Common myeloid progenitor, CD34-positive (primary cell): Measurements from ENCODE around the gene FKBP14.

Source experiments
- CTCF ChIA-PET: fragments of 350-600 bp; sonication (Branson Sonifier 250); formaldehyde crosslinking; loops from one replicate; lab custom pipeline; 2021; ENCODE audit warnings: antibody characterized with exemption; lab: Charles Lee
- POLR2A ChIA-PET: fragments of 350-600 bp; sonication (Branson Sonifier 250); formaldehyde crosslinking; loops from one replicate; lab custom pipeline; 2021; ENCODE audit warnings: antibody characterized with exemption; lab: Charles Lee
- DNase-seq, 3 donors: peaks; one replicate each; pipeline versions ENCODE4 v3.0.0 to v3.0.0-alpha.2; 2013
- H3K27ac ChIP-seq, 2 experiments: 1 replicate in 1 of 2; 2 replicates in 1 of 2; pipeline ENCODE4 v1.7.0; 2013; ENCODE audit warnings: inconsistent platforms in 2 of 2, low read length in 2 of 2, mild to moderate bottlenecking in 2 of 2, low read depth in 1 of 2, moderate library complexity in 1 of 2; ENCODE audit not compliant: severe bottlenecking in 2 of 2, insufficient read depth in 1 of 2, poor library complexity in 1 of 2
- H3K27me3 ChIP-seq, 5 experiments: replicated peaks in 2 of 5; 1 replicate in 3 of 5; 2 replicates in 2 of 5; pipeline versions ENCODE4 v1.6.1 to v1.7.0; 2013; ENCODE audit warnings: low read length in 4 of 5, mild to moderate bottlenecking in 2 of 5, moderate library complexity in 2 of 5, inconsistent platforms in 1 of 5; ENCODE audit not compliant: insufficient read depth in 5 of 5, control insufficient read depth in 4 of 5
- H3K36me3 ChIP-seq, 4 experiments: 1 replicate in 2 of 4; 2 replicates in 2 of 4; pipeline versions ENCODE4 v1.6.1 to v1.7.0; 2013; ENCODE audit warnings: low read length in 3 of 4, control low read depth in 1 of 4, mild to moderate bottlenecking in 1 of 4; ENCODE audit not compliant: control insufficient read depth in 4 of 4, insufficient read depth in 4 of 4
- H3K4me1 ChIP-seq, 4 experiments: 1 replicate in 3 of 4; 2 replicates in 1 of 4; pipeline versions ENCODE4 v1.6.1 to v1.7.1; 2013; ENCODE audit warnings: low read length in 3 of 4, mild to moderate bottlenecking in 3 of 4, control low read depth in 1 of 4, inconsistent platforms in 1 of 4, moderate library complexity in 1 of 4; ENCODE audit not compliant: control insufficient read depth in 4 of 4, insufficient read depth in 4 of 4; ENCODE audit errors: control extremely low read depth in 1 of 4
- H3K4me3 ChIP-seq, 7 experiments: 1 replicate in 4 of 7; 2 replicates in 3 of 7; pipeline versions ENCODE4 v1.5.1 to v1.7.0; 2013; ENCODE audit warnings: mild to moderate bottlenecking in 7 of 7, low read length in 6 of 7, moderate library complexity in 6 of 7, inconsistent platforms in 2 of 7, low read depth in 2 of 7, control low read depth in 1 of 7; ENCODE audit not compliant: insufficient read depth in 4 of 7, control insufficient read depth in 1 of 7; ENCODE audit errors: extremely low read depth in 1 of 7
- H3K9me3 ChIP-seq, 5 experiments: 1 replicate in 4 of 5; 2 replicates in 1 of 5; pipeline versions ENCODE4 v1.6.1 to v1.7.1; 2013; ENCODE audit warnings: low read length in 4 of 5, mild to moderate bottlenecking in 2 of 5, inconsistent platforms in 1 of 5, low read depth in 1 of 5, moderate library complexity in 1 of 5; ENCODE audit not compliant: control insufficient read depth in 4 of 5, insufficient read depth in 2 of 5; ENCODE audit errors: control extremely low read depth in 1 of 5
- WGBS: methylation state at CpG from one replicate; pipeline ENCODE4 v1.1.5; 2013; ENCODE audit not compliant: insufficient coverage; 5-methylcytosine and 5-hydroxymethylcytosine counted together

Gene FKBP14

DNA sequence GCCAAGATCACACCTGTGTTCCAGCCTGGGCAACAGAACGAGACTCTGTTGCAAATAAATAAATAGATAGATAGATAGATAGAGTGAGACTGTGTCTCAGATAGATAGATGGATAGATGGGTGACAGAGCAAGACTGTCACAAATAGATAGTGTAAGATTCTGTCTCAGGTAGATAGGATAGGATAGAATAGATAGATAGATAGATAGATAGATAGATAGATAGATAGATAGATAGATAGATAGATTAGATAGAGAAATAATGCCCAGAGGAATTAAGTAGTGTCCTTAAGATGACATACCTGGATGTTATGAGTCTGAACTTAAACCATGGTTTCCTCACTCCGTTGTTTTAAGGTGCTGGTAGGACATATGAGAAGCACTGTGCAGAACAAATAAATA, 9.7 kb upstream of the FKBP14 start:
- no peak for DNase-seq

DNA sequence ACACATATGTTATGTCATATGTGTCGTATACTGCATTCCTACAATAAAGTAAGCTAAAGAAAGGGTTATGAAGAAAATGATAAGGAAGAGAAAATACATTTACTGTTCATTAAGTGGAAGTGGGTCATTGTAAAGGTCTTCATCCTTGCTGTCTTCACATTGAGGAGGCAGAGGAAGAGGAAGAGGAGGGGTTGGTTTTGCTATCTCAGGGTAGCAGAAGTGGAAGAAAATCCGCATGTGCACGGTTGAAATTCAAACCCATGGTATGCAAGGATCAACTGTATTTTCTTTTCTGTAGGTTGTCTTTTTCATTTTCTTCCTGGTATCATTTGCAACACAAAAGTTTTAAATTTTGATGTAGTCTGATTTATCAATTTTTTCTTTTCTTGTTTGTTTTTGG, 8.0 kb upstream of the FKBP14 start:
- ChIA-PET POLR2A (no interaction called here), CTCF (interaction anchor here (1.1 kb wide), 2 partner anchors 13 to 27 kb away, joined by 3 read pairs; no protein-coding TSS in a partner anchor)
- Histone ChIP-seq H3K27ac (no peak overlapping the region), H3K36me3 (no peaks in the 10 kb centered on the region), H3K9me3 (no peaks in the 10 kb centered on the region), H3K4me3 (peak overlapping the region in 1 of 7 experiments; percentile 10), H3K27me3 (no peaks in the 10 kb centered on the region), H3K4me1 (peaks cover 0 to 15% (median 8%) of the 10 kb centered on the region in 4 experiments)
- DNase-seq = peak; percentile 8 to 31 (median 13)
- WGBS = 32% methylated on average over 2 of the region's 3 CpGs

More for the DNA sequence above, 9.7 kb upstream of the FKBP14 start:
- WGBS = 62% methylated on average over 2 of the region's 2 CpGs
- ChIA-PET POLR2A (no interaction called here), CTCF (interaction anchor here (0.7 to 1.5 kb wide), 5 partner anchors 11 to 90 kb away, joined by 3 to 4 read pairs (median 3); no protein-coding TSS in a partner anchor)
- Histone ChIP-seq H3K36me3 (no peaks in the 10 kb centered on the region), H3K4me3 (no peak overlapping the region), H3K9me3 (no peaks in the 10 kb centered on the region), H3K4me1 (peaks cover 0 to 4% (median 3%) of the 10 kb centered on the region in 4 experiments), H3K27ac (no peak overlapping the region), H3K27me3 (no peaks in the 10 kb centered on the region)

DNA sequence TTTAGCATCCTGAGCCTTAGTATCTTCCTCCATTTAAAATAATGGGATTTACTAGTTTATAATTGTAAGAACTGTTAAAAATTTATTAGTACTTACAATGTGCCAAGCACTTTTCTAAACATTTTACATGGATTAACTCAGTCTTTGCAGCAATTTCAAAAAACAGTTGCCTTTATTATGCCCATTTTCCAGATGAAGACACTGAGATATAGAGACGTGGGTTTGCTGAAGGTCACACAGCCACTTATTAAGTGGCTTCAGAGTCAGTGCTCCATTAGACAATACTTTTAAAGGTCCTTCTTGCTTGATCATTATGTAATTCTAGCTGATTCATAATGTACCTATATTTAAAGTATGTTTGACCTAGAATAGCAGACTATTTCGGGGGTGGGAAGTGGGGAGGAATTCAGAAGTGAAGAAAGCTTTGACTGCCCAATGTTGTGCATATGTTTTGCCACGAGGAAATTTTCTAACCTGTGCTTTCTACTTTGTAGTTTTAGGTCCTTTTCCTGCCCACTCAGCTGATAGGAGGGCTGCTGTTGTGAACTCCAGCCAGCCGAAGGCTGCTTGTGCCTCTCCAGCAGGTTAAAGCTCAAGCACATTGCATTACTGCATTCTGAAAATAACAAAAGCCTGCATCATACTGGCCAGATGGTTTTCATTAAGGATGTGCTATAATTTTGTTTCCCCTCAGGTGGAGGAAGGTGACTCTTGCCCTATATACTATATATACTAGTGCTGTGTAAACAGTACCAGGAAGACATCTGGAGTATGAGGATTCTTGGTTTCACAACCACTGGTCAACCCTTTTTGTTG, 6.0 kb upstream of the FKBP14 start:
- ChIA-PET CTCF (no interaction called here), POLR2A (no interaction called here)

DNA sequence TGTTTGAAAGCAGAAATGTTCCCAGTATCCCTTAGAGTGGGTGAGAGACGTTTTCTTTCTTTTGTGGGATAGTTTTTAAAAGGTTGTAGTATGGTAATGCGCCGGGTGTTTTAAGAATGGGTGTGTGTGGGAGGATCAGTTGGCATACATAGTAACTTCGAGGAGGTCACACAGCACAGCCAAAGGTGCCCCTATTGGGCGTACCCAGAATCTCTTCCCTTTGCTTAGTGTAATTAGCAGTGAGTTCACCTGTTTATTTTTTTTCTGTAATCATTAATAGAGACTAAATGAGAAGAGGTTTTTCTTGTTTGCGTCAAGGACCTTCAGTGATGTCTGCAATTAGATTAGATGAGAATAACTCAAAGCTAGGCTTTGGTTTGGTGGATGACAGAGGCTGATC, 3.2 kb upstream of the FKBP14 start:
- H3K36me3 ChIP-seq = no peaks in the 10 kb centered on the region
- ChIA-PET POLR2A (no interaction called here), CTCF (interaction anchor here (0.9 to 3.3 kb wide), 7 partner anchors 32 to 76 kb away, joined by 3 to 18 read pairs (median 3); partner anchors contain the start of gene SCRN1)
- peaks cover 12 to 41% (median 34%) of the 10 kb centered on the region in 4 experiments for H3K4me1 ChIP-seq
- DNase-seq = peak; percentile 11 to 34 (median 22)
- peak overlapping the region in 6 of 7 experiments; percentile 69 to 99 (median 95) for H3K4me3 ChIP-seq
- H3K9me3 ChIP-seq = no peaks in the 10 kb centered on the region
- H3K27me3 ChIP-seq = no peaks in the 10 kb centered on the region
- no peak overlapping the region for H3K27ac ChIP-seq
- 67% methylated on average over 2 of the region's 6 CpGs for WGBS

More for the DNA sequence above, 6.0 kb upstream of the FKBP14 start:
- H3K36me3 ChIP-seq = no peaks in the 10 kb centered on the region
- DNase-seq = no peak
- no peaks in the 10 kb centered on the region for H3K27me3 ChIP-seq
- no peak overlapping the region for H3K4me3 ChIP-seq
- H3K27ac ChIP-seq = no peak overlapping the region
- 73% methylated on average over 3 of the region's 4 CpGs for WGBS
- peaks cover 3 to 27% (median 20%) of the 10 kb centered on the region in 4 experiments for H3K4me1 ChIP-seq
- no peaks in the 10 kb centered on the region for H3K9me3 ChIP-seq

DNA sequence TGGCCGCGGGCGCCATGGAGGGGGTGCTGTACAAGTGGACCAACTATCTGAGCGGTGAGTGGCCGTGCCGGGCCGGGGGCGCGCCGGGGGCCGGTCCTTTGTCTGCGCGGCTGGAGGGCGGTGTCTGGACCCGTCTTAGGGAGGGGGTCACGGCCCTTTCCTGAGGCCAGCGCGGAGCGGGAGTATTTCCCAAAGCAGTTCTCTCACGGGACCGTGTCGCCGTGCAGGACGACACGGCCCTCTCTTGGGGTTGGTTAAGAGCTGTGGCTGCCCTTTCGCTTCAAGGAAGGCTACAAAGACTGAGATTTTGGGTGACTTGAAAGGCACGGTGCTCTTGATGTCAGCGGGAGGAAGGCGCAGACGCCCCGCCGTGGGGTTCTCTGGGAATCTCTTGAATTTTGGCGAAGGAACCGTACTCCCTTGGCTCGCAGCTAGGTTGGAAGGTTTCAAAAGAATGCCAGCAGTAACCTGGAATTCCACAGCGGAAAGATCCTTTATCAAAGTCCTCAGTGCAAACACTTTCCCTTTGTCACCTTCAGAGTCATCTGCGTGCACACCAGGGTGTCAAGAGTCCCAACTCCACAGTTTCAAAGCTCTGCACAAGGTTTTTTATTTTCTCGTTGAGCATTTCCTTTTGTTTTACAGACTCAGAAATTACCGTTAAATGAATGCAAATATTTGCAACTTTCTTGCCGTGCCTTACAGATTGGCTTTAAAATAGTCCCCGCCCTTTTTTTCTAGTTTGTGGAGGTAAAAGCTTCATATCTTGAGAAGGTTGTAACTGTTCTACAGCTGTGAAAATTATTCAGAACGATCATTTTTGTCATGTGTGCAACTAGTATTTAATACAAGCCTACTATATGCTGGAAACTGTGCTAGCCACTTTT, 2.5 kb upstream of the FKBP14 start:
- ChIA-PET POLR2A (no interaction called here), CTCF (interaction anchor here (0.8 to 3.3 kb wide), 10 partner anchors 13 to 83 kb away, joined by 3 to 18 read pairs (median 4); partner anchors contain the start of gene SCRN1)
- DNase-seq = peak; percentile 43 to 62 (median 57)
- Histone ChIP-seq H3K9me3 (no peaks in the 10 kb centered on the region), H3K36me3 (no peaks in the 10 kb centered on the region), H3K4me3 (peak overlapping the region; percentile 69 to 99 (median 93)), H3K27ac (peak overlapping the region in 1 of 2 experiments; percentile 89), H3K27me3 (no peaks in the 10 kb centered on the region), H3K4me1 (peaks cover 12 to 40% (median 34%) of the 10 kb centered on the region in 4 experiments)
- WGBS = 0% methylated on average over 33 of the region's 42 CpGs

DNA sequence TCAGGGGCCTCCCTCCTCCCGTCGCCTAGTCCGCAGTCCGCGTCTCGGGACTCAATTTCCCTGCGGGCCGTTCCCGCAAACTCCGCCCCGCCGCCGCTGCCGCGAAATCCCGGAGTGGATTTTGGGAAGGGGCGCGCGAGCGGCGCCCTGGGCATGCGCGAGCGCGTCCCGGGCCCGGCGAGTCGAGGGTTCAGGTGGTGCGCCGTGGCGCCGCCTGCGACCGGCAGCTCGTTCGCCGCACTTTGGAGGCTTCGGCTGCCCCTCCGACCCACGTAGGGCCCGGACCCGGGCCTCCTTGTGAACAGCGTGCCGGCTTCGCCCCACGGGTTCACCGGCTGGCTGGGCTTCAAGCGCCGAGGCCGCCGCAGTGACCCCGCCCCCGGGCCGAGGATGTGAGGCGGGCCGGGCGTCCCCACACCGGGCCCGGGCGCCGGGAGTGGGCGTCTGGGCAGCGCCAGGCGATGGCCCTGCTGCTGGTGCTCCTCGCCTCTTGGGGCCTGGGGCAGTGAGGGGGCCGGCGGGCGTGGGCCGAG, 1.8 kb upstream of the FKBP14 start, which contains the start of gene PLEKHA8:
Gene PLEKHA8, plus strand, starts transcription at position 197 of the 533 bp plus-strand sequence. CDS start 351 bp downstream, outside the sequence.
- Histone ChIP-seq H3K4me1 (peaks cover 12 to 40% (median 34%) of the 10 kb centered on the region in 4 experiments), H3K36me3 (no peaks in the 10 kb centered on the region), H3K27ac (peak within 1 kb of the TSS; percentile 56 to 89), H3K4me3 (peak within 1 kb of the TSS; percentile 69 to 99 (median 93)), H3K9me3 (no peaks in the 10 kb centered on the region), H3K27me3 (no peaks in the 10 kb centered on the region)
- CTCF ChIA-PET = interaction anchor here (0.8 to 3.3 kb wide), 8 partner anchors 14 to 82 kb away, joined by 3 to 18 read pairs (median 4); partner anchors contain the start of gene SCRN1
- POLR2A ChIA-PET = no interaction called here
- DNase-seq = peak; percentile 76 to 89 (median 88)
- WGBS = 0% methylated on average over 61 of the region's 70 CpGs
